NCI-H2029 (cell line): Measurements from ENCODE around the gene OR52K1.
"Not testable (repeated sequence)": the region's sequence is repeated elsewhere in the genome, so short reads cannot be mapped to it uniquely, and the experiment has no call there.

Source experiments
- DNase-seq: peaks from one replicate; lab custom pipeline; 2025; lab: John Stamatoyannopoulos, UW

The OR52K1 gene

DNA sequence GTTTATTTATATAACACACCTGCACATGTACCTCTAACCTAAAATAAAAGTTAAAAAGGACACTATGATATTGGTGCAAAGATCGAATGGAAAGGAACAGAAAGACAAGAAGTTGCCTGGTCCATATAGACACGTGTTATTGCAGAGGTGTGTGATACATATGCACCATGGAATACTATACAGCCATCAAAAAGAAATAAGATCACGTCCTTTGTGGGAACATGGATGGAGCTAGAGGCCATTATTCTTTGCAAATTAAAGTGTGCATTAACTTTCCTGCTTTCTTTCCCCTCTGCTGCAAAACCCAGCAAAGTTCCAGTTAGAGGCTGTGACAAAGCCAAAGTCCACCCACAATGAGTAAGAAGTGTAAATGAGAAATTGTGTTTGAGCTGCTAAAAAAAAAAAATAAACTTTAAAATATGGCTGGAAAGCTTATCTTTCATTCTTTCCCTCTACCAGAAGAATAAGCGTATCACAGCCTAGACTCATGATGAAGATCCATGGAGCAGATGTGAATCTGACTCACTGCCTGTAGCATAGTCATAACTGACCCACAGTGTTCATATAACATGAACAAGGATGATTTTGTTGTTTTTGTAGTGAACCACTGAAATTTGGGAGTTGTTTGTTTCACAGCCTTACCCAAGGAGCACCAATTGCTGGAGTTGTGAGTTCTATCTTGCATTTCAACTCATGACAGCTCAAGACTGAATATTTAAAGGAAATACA is 9.6 kb downstream of the OR52K1 start:
- DNase-seq: no peak

DNA sequence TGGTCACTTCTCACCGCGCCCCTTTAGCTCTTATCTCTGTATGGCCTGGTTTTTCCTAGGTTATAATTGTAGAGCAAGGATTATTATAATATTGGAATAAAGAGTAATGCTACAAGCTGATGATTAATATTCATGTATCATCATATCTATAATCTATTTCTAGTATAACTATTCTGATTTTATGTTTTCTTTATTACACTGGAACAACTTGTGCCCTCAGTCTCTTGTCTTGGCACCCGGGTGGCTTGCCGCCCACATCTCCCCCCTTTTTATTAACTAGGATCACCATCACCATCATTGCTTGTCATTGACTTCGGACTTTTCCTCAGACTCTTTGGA is 11.0 kb downstream of the OR52K1 start:
- DNase-seq: no peak

DNA sequence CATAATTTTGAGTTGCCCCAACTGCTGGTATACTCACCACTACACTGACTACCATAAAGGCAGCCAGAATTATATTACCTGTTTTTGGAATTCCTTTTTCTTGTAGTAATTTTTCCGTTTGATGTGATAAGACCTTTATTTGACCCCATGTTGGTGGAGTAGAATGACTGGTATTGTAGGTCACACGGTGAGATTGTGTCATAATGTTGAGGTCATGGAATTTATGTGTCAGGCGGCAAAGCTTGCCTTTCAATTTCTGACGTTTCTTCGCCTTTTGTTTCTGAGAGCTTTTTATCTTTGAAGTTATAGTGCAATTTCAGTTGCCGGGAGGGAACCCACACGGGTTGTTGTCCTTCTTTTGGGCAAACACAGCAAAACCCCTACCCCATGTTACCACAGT is 13.0 kb downstream of the OR52K1 start:
- DNase-seq: no peak

DNA sequence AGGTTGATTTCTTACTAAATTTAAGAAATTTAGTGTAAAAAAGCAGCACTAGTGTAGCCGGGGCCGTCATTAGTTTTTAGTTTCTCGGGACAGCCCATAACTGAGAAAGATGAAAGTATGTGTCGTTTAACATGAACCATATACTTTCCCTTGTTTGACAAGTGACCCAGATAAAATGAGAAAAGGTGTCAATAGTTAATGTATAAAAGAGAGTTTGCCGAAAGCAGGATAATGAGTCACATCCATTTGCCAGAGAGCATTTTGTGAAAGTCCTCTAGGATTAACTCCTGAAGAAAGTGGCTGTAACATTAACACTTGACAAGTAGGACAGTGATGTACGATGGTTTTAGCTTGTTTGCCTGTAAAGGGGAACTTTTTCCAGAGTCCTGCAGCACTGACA is 13.5 kb downstream of the OR52K1 start:
- DNase-seq: no peak

DNA sequence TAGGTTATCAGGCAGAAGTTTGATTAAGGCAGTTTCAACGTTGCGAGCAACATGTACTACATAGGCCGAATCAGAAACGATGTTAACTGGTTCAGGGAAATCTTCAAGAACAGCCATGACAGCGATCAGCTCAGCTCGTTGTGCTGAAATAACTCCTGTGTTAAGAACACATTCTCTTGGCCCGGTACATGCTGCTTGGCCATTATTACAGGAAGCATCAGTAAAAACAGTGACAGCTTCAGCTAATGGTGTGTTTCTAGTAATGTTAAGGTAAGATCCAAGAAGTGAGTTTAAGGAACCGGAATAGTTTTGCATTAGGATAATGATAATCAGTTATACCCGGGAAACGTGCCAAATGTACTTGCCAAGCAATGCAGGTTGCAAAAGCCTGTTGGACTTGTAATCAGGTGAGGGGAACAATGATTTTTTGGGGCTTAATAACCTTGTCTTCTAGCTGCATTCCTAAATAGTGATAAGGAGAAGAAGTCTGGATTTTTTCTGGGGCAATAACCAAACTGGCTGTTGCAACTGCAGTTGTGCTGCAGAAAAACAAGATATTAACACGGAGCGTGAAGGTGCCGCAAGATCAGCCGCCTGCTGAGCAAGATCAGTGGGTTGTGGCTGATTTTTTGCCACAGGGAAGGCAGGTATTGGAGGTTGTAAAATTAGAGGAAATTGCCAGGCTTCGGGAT is 14.3 kb downstream of the OR52K1 start:
- DNase-seq: no peak

DNA sequence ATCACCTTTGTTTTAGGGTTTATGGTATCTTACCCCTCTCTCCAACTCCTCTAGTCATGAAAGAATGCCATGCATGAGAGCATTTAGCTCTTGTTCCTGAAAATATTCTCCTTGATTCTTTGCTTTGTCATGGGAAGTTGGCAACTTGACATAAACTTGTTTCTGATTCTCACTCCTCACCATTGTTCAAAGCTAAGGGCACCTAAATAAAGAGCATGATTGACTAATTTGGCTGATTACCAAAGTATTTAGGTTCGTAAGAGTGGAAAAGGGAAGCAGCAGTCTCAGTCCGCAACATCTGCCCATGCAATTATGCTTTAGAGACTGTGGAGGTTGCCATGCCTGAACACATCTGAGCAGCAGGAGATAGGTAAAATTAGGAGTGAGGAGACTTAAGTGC is 26.4 kb downstream of the OR52K1 start:
- DNase-seq: no peak

DNA sequence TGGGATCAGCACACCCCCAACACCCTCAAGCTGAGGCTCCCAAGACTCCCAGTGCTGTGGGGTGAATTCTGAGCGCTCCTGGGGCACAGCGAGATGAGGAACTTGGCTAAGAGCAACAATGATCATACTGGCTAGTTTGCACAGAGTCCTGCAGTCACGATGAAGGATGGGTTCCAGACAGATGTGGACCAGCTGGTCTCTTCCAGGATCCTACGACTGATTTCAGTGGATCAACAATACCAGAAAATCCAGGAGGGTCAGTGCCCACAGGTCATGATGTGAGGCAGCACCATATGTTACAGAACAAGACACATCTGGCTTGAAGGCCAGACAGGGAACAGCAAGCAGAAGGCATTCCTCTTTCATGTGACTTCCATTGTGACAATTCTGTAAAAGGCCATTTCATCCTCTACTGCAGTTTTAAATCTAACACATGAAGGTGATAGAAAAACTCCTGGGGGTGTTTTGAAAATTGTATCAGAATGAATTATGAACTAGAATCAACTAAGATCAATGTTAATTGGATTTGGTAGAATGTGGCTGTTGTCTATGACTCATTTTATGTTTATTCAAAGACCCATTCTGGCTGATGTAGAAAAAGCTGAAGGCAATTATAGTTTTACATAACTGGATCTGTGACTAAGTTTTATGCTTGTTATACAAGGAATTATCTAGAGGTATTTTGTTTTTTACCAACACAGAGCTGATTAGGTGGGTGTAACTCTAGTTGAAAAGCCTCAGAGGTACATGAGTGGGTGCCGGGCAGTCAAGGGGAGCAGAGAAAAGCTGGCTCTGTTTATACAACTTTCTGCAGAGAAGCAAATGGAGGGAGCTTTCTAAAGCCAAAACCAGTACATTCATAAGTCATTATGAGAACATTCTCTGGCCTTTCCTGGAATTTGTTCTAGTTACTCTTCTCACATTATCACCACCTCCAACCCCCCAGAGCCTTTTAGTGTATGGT is 29.1 kb downstream of the OR52K1 start:
- DNase-seq: no peak

DNA sequence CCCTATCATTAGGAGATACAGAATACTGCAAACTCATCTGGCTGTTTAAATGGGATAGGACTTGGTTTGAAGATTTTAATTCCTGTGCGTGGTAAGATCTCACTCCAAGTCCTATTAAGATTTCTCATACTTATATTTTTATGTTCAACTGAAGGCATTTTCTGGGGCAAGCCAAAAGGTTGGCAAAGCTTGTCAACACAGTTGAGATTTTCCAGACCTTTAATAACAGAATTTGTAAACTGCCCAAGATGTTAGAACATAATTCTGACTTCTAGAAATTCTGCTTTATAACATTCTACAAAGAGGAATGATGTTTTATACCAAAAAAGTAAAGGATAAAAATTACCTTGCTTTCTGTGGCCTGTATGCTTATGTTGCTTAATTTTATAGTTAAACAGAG is 31.8 kb downstream of the OR52K1 start:
- no peak for DNase-seq

DNA sequence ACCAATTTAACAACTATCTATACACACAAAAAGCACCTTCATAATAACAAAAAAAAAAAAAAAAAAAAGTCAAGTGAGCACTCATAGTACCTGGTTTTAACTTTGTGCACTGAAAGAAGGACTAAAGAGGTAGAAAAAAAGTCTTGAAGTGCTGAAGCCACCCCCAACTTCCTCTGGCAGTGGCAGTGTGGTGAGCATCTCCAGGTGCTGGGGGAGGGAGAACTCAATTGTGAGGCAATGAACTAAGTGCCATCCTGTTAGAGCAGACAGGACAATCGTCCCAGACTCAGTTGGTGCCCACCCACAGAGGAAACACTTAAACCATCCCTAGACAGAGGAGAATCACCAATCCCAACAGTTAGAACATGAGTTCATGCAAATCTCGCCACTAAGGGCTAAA is 39.9 kb downstream of the OR52K1 start:
- DNase-seq: no peak

DNA sequence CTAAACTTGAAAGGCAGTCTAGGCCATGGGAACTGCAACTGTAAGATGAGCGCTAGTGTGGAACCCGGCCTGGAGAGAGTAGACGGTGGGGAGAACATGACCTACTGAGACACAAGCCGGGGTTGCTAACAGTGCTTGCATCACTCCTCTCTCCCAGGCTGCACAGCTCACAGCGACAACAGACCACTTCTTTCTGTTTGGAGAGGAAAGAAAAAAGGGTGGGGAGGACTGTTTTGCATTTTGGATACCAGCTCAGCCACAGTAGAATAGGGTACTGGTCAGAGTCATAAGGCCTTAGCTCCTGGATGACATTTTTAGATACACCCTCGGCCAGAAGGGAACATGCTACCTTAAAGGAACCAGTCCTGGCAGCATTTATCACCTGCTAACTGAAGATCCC is 40.3 kb downstream of the OR52K1 start:
- no peak for DNase-seq

DNA sequence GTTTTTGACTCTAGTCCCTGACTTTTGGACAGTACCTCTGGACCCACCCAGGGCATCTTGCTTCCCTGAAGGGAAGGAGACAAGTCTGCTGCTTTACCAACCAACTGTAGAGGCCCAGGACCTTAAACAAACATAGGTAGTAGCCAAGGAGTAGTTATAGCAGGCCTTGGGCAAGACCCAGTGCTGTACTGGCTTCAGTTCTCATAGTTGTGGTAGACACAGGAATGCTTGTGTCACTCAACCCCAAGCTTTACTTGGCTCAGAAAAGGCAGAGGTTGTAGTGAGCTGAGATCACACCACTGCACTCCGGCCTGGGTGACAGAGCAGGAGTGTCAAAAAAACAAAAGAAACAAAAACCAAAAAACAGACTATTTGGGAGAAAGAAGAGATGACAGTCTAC is 41.2 kb downstream of the OR52K1 start:
- no peak for DNase-seq

DNA sequence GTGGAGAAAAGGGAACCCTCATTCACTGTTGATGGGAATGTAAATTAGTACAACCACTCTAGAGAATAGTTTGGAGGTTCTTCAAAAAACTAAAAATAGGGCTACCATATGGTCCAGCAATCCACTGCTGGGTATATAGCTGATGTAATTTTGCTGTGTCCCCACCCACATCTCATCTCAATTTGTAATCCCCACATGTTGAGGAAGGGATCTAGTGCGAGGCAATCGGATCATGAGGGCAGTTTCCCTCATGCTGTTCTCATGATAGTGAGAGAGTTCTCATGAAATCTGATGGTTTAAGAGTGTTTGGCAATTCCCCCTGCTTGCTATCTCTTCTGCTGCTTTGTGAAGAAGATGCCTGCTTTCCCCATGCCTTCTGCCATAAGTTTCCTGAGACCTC is 45.5 kb downstream of the OR52K1 start:
- DNase-seq: no peak

DNA sequence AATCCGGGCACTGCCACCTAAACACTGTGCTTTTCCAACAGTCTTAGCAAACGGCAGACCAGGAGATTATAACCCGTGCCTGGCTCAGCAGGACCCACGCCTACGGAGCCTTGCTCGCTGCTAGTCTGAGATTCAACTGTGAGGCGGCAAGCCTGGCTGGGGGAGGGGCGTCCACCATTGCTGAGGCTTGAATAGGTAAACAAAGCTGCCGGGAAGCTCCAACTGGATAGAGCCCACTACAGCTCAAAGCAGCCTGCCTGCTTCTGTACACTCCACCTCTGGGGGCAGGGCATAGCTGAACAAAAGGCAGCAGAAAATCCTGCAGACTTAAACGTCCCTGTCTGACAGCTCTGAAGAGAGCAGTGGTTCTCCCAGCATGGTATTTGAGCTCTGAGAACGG is 49.2 kb downstream of the OR52K1 start:
- not testable (repeated sequence) for DNase-seq

DNA sequence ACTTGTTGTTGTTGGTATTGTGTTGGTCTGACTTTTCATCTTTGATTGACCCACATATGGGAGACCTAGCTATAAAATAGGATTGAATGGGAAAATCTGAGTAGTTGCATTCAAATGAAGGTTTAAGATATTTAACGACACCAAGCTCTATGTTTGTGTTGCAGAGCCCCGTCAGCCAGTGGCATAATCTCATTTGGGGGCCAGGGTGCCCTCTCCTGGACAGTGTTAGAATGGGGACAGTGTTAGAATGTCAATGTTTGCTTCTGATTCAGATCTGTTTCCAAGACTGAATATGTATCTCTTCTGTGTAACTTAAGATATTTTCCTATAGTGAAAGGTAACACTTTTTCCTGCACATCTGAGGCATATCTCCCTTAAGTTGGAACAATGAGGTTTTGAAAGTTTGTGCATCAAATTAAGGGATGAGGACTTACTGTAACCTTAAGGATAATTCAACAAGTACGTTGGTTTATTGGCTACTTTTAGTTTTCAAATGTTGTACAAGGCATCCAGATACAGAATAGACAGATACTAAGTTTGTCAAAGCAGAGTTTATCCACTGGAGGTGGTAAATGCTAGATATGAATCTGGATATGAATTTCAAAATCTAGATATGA is 57.3 kb downstream of the OR52K1 start:
- no peak for DNase-seq

DNA sequence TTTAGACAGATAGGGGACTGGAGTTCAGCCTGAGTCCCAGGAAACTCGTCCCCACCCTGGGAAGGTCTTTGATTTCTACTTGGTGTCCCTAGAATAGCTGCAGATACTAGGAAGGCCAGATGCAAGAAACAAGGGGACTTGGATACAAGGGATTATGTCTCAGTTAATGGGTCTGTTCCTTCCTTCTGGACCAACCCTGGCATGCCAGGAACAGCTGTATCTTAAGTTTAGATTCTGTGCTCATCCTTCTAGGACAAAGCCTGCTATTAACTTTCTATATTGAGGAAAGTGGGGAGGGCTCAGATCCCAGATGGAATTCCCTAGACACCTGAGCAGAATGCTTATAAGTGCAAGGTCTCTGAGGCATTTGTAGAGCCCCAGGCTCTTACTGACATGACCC is 58.6 kb downstream of the OR52K1 start:
- DNase-seq: no peak
